SK-N-SH (cell line): ENCODE data around the gene FRMD1. TPM values are rescaled to one million over a fixed set of nuclear protein-coding genes. Genes with fewer than 3 reads are reported as not detected.

Experiments used
- CTCF ChIA-PET: fragments of 300-600, 350-600 bp; formaldehyde crosslinking; extraction: SDS; loops from one replicate; lab custom pipeline; 2021; lab: Yijun Ruan, JAX
- POLR2A ChIA-PET: fragments of 350-600 bp; sonication (Branson Sonifier 250); formaldehyde crosslinking; extraction: SDS; loops from one replicate; lab custom pipeline; 2020; ENCODE audit warnings: antibody characterized with exemption, inconsistent platforms; lab: Yijun Ruan, JAX
- DNase-seq: peaks from one replicate; pipeline ENCODE4 v3.0.0; 2012
- H2AFZ ChIP-seq: fragments of 200-600 bp; sonication (generic); 2 replicates; pipeline ENCODE4 v1.8.1; 2016; ENCODE audit warnings: antibody characterized with exemption, mild to moderate bottlenecking, low read depth
- H3F3A ChIP-seq: fragments of 200-600 bp; sonication (generic); replicated peaks from 2 replicates; pipeline ENCODE3; 2016; ENCODE audit warnings: antibody characterized with exemption, mild to moderate bottlenecking; ENCODE audit not compliant: insufficient read depth
- H3K27ac ChIP-seq, 2 experiments: fragments of 200-500 bp in 1 of 2; fragments of 200-600 bp in 1 of 2; sonication (Bioruptor generic) in 1 of 2; sonication (generic), shearing (Covaris generic) in 1 of 2; 2 replicates each; pipeline versions ENCODE4 v1.5.1 to v1.6.1; 2014 to 2016; ENCODE audit warnings: low read depth in 2 of 2, inconsistent platforms in 1 of 2, low read length in 1 of 2, mild to moderate bottlenecking in 1 of 2, mixed read lengths in 1 of 2
- H3K27me3 ChIP-seq: fragments of 200-600 bp; sonication (generic), shearing (Covaris generic); 2 replicates; pipeline ENCODE4 v1.6.1; 2016; ENCODE audit warnings: mixed run types; ENCODE audit not compliant: insufficient read depth
- H3K36me3 ChIP-seq, 2 experiments: fragments of 200-500 bp in 1 of 2; fragments of 200-600 bp in 1 of 2; sonication (Bioruptor generic) in 1 of 2; sonication (generic) in 1 of 2; replicated peaks in 1 of 2; 2 replicates each; pipeline versions ENCODE3 to v1.5.1; 2014 to 2016; ENCODE audit warnings: low read length in 1 of 2, mild to moderate bottlenecking in 1 of 2; ENCODE audit not compliant: insufficient read depth in 2 of 2, control insufficient read depth in 1 of 2
- H3K4me1 ChIP-seq, 2 experiments: fragments of 200-500 bp in 1 of 2; fragments of 200-600 bp in 1 of 2; sonication (Bioruptor generic) in 1 of 2; sonication (generic), shearing (Covaris generic) in 1 of 2; 2 replicates each; pipeline versions ENCODE4 v1.5.1 to v1.6.1; 2014 to 2016; ENCODE audit warnings: low read depth in 1 of 2, low read length in 1 of 2, mixed run types in 1 of 2; ENCODE audit not compliant: insufficient read depth in 2 of 2, control insufficient read depth in 1 of 2
- H3K4me2 ChIP-seq: fragments of 200-600 bp; sonication (generic), shearing (Covaris generic); 2 replicates; pipeline ENCODE4 v1.6.1; 2017; ENCODE audit warnings: mixed run types
- H3K4me3 ChIP-seq, 2 experiments: fragments of 200-500 bp in 1 of 2; fragments of 200-600 bp in 1 of 2; sonication (Bioruptor generic) in 1 of 2; sonication (generic), shearing (Covaris generic) in 1 of 2; 2 replicates each; pipeline versions ENCODE4 v1.5.1 to v1.8.1; 2014 to 2016; ENCODE audit warnings: low read depth in 2 of 2, inconsistent platforms in 1 of 2, low read length in 1 of 2, mild to moderate bottlenecking in 1 of 2, mixed read lengths in 1 of 2, moderate library complexity in 1 of 2
- H3K79me2 ChIP-seq: fragments of 200-600 bp; sonication (generic); 2 replicates; pipeline ENCODE4 v1.8.1; 2017; ENCODE audit warnings: mild to moderate bottlenecking; ENCODE audit not compliant: insufficient read depth
- H3K9ac ChIP-seq: fragments of 200-600 bp; sonication (generic); 2 replicates; pipeline ENCODE4 v1.6.1; 2017; ENCODE audit warnings: mixed run types
- H3K9me2 ChIP-seq: fragments of 200-600 bp; sonication (generic); 2 replicates; pipeline ENCODE4 v1.6.1; 2017; ENCODE audit warnings: mixed run types
- H3K9me3 ChIP-seq: fragments of 200-600 bp; sonication (generic); 2 replicates; pipeline ENCODE4 v1.6.1; 2017; ENCODE audit warnings: mixed run types, mild to moderate bottlenecking, moderate library complexity
- H4K20me1 ChIP-seq: fragments of 200-600 bp; sonication (generic); 2 replicates; pipeline ENCODE4 v1.6.1; 2017; ENCODE audit warnings: mild to moderate bottlenecking, mixed run types; ENCODE audit not compliant: insufficient read depth
- EZH2phosphoT487 ChIP-seq: fragments of 200-600 bp; sonication (generic); IDR thresholded peaks from 2 replicates; pipeline ENCODE4 v1.6.1; 2017; ENCODE audit warnings: low read depth, mixed run types, mild to moderate bottlenecking, antibody characterized with exemption, moderate library complexity, borderline replicate concordance
- GATA2 ChIP-seq: sonication (generic); formaldehyde crosslinking; IDR thresholded peaks from 2 replicates; pipeline ENCODE4 v1.5.0; 2020; ENCODE audit warnings: mild to moderate bottlenecking, missing genetic modification reagents
- JUND ChIP-seq: IDR thresholded peaks from 2 replicates; pipeline ENCODE4 v1.4.0; 2012
- NFIC ChIP-seq: IDR thresholded peaks from 2 replicates; pipeline ENCODE4 v1.4.0; 2012; ENCODE audit warnings: borderline replicate concordance
- RAD21 ChIP-seq: IDR thresholded peaks from 2 replicates; pipeline ENCODE4 v1.6.1; 2012; ENCODE audit warnings: mild to moderate bottlenecking, low read length
- RCOR1 ChIP-seq: fragments of 150-350 bp; IDR thresholded peaks from 2 replicates; pipeline ENCODE4 v1.6.1; 2017; ENCODE audit warnings: antibody characterized with exemption, low read length
- RFX5 ChIP-seq: IDR thresholded peaks from 2 replicates; pipeline ENCODE4 v1.6.1; 2012; ENCODE audit warnings: mild to moderate bottlenecking, improper control_type of control experiment, low read length
- RXRA ChIP-seq: IDR thresholded peaks from 2 replicates; pipeline ENCODE4 v1.4.0; 2012; ENCODE audit warnings: low read depth, mild to moderate bottlenecking, borderline replicate concordance
- TEAD4 ChIP-seq: IDR thresholded peaks from 2 replicates; pipeline ENCODE4 v1.4.0; 2012; ENCODE audit warnings: mild to moderate bottlenecking, borderline replicate concordance; ENCODE audit not compliant: insufficient read depth
- WGBS: methylation state at CpG from one replicate; pipeline ENCODE4 v1.1.6; 2017; ENCODE audit warnings: low lambda C conversion rate; 5-methylcytosine and 5-hydroxymethylcytosine counted together
- polyA plus RNA-seq, 3 experiments: library from polyadenylated mRNA; depleted of rRNA; stranded (reverse); fragments of >200 nt; gene quantifications; 2 replicates each; pipeline ENCODE4 v1.2.3, GENCODE V29; 2012
- TF ChIP-seq, protein P1 (sequence below): fragments of 200-600 bp; sonication (generic); IDR thresholded peaks from 2 replicates; pipeline ENCODE4 v1.6.1; 2017; ENCODE audit warnings: antibody characterized with exemption, mild to moderate bottlenecking, moderate library complexity
- TF ChIP-seq, protein P2 (sequence below): IDR thresholded peaks from 2 replicates; pipeline ENCODE4; 2012
- TF ChIP-seq, protein P3 (sequence below): IDR thresholded peaks from 2 replicates; pipeline ENCODE4 v1.6.1; 2012; ENCODE audit warnings: mild to moderate bottlenecking, low read depth, low read length, moderate library complexity

Gene FRMD1
- polyA plus RNA-seq, 1 of the 3 experiments (the other 2 are of a cell fraction) = not detected

DNA sequence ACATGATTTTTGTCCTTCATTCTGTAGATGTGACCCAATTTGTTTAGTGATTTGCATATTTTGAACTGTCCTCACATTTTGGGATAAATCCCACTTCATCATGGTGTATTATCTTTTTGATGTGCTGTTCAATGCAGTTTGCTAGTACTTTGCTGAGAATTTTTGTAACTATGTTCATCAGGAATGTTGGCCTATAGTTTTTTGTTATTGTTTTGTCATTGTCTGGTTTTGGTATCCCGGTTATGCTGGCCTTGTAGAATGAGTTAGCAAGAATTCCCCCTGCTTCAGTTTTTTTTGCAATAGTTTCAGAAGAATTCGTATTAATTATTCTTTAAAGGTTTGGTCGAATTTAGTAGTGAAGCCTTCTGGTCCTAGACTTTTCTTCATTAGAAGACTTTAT is 69.7 kb downstream of the FRMD1 start:
- peaks cover 16% of the 10 kb centered on the region; the same call in 1 of the 2 replicates for H3K9me3 ChIP-seq
- H3K9me2 ChIP-seq = no peaks in the 10 kb centered on the region
- no peaks in the 10 kb centered on the region for H3K4me1 ChIP-seq
- H3K4me3 ChIP-seq = no peak overlapping the region
- 44% methylated on average over 3 of the region's 3 CpGs for WGBS
- H3K36me3 ChIP-seq = no peaks in the 10 kb centered on the region
- DNase-seq = no peak
- H3K4me2 ChIP-seq = no peak overlapping the region
- H3K27me3 ChIP-seq = no peaks in the 10 kb centered on the region
- H3K79me2 ChIP-seq = no peaks in the 10 kb centered on the region
- no peak overlapping the region for H3K9ac ChIP-seq
- ChIA-PET POLR2A (no interaction called here), CTCF (no interaction called here)
- H4K20me1 ChIP-seq = no peaks in the 10 kb centered on the region
- no peak for TF ChIP-seq RFX5
- no peak for TF ChIP-seq NFIC
- TF ChIP-seq RXRA = no peak
- TF ChIP-seq TEAD4 = no peak
- no peak for TF ChIP-seq RAD21
- TF ChIP-seq EZH2phosphoT487 = no peak
- no peak for TF ChIP-seq JUND
- TF ChIP-seq, protein P1, sequence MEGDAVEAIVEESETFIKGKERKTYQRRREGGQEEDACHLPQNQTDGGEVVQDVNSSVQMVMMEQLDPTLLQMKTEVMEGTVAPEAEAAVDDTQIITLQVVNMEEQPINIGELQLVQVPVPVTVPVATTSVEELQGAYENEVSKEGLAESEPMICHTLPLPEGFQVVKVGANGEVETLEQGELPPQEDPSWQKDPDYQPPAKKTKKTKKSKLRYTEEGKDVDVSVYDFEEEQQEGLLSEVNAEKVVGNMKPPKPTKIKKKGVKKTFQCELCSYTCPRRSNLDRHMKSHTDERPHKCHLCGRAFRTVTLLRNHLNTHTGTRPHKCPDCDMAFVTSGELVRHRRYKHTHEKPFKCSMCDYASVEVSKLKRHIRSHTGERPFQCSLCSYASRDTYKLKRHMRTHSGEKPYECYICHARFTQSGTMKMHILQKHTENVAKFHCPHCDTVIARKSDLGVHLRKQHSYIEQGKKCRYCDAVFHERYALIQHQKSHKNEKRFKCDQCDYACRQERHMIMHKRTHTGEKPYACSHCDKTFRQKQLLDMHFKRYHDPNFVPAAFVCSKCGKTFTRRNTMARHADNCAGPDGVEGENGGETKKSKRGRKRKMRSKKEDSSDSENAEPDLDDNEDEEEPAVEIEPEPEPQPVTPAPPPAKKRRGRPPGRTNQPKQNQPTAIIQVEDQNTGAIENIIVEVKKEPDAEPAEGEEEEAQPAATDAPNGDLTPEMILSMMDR = no peak
- TF ChIP-seq, protein P2, sequence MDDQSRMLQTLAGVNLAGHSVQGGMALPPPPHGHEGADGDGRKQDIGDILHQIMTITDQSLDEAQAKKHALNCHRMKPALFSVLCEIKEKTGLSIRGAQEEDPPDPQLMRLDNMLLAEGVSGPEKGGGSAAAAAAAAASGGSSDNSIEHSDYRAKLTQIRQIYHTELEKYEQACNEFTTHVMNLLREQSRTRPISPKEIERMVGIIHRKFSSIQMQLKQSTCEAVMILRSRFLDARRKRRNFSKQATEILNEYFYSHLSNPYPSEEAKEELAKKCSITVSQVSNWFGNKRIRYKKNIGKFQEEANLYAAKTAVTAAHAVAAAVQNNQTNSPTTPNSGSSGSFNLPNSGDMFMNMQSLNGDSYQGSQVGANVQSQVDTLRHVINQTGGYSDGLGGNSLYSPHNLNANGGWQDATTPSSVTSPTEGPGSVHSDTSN = no peak
- no peak for TF ChIP-seq GATA2
- no peak for TF ChIP-seq RCOR1
- TF ChIP-seq, protein P3, sequence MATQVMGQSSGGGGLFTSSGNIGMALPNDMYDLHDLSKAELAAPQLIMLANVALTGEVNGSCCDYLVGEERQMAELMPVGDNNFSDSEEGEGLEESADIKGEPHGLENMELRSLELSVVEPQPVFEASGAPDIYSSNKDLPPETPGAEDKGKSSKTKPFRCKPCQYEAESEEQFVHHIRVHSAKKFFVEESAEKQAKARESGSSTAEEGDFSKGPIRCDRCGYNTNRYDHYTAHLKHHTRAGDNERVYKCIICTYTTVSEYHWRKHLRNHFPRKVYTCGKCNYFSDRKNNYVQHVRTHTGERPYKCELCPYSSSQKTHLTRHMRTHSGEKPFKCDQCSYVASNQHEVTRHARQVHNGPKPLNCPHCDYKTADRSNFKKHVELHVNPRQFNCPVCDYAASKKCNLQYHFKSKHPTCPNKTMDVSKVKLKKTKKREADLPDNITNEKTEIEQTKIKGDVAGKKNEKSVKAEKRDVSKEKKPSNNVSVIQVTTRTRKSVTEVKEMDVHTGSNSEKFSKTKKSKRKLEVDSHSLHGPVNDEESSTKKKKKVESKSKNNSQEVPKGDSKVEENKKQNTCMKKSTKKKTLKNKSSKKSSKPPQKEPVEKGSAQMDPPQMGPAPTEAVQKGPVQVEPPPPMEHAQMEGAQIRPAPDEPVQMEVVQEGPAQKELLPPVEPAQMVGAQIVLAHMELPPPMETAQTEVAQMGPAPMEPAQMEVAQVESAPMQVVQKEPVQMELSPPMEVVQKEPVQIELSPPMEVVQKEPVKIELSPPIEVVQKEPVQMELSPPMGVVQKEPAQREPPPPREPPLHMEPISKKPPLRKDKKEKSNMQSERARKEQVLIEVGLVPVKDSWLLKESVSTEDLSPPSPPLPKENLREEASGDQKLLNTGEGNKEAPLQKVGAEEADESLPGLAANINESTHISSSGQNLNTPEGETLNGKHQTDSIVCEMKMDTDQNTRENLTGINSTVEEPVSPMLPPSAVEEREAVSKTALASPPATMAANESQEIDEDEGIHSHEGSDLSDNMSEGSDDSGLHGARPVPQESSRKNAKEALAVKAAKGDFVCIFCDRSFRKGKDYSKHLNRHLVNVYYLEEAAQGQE = no peak
- H3K27ac ChIP-seq = no peak overlapping the region
- H2AFZ ChIP-seq = no peak overlapping the region
- peaks cover 3% of the 10 kb centered on the region for H3F3A ChIP-seq
